Panc1 (cell line): Measurements from ENCODE around the gene SETD3.

Source experiments
- CTCF ChIP-seq: fragments of 450-650 bp; IDR thresholded peaks from 2 replicates; pipeline ENCODE4 v1.5.1; 2017; ENCODE audit warnings: mild to moderate bottlenecking
- POLR2AphosphoS5 ChIP-seq: IDR thresholded peaks from 2 replicates; pipeline ENCODE4 v1.6.1; 2012; ENCODE audit warnings: mild to moderate bottlenecking, low read depth, low read length, moderate library complexity
- SIN3A ChIP-seq: IDR thresholded peaks from 2 replicates; pipeline ENCODE4 v1.6.1; 2012; ENCODE audit warnings: low read depth, mild to moderate bottlenecking, low read length, moderate library complexity, borderline replicate concordance; ENCODE audit not compliant: insufficient read depth
- TCF7L2 ChIP-seq: IDR thresholded peaks from 2 replicates; pipeline ENCODE4 v1.6.1; 2011; ENCODE audit warnings: mild to moderate bottlenecking, low read depth, low read length, inconsistent platforms
- TF ChIP-seq, protein P1 (sequence below), 2 experiments: IDR thresholded peaks; 2 replicates each; pipeline ENCODE4 v1.6.1; 2011 to 2012; ENCODE audit warnings: low read depth in 2 of 2, control low read depth in 1 of 2, low read length in 1 of 2, mild to moderate bottlenecking in 1 of 2, moderate library complexity in 1 of 2; ENCODE audit not compliant: insufficient read depth in 1 of 2

GRCh38 chr14:99473458-99473857 lies 7.2 kb downstream of the SETD3 start:
- no peak for TF ChIP-seq CTCF
- TF ChIP-seq, protein P1, sequence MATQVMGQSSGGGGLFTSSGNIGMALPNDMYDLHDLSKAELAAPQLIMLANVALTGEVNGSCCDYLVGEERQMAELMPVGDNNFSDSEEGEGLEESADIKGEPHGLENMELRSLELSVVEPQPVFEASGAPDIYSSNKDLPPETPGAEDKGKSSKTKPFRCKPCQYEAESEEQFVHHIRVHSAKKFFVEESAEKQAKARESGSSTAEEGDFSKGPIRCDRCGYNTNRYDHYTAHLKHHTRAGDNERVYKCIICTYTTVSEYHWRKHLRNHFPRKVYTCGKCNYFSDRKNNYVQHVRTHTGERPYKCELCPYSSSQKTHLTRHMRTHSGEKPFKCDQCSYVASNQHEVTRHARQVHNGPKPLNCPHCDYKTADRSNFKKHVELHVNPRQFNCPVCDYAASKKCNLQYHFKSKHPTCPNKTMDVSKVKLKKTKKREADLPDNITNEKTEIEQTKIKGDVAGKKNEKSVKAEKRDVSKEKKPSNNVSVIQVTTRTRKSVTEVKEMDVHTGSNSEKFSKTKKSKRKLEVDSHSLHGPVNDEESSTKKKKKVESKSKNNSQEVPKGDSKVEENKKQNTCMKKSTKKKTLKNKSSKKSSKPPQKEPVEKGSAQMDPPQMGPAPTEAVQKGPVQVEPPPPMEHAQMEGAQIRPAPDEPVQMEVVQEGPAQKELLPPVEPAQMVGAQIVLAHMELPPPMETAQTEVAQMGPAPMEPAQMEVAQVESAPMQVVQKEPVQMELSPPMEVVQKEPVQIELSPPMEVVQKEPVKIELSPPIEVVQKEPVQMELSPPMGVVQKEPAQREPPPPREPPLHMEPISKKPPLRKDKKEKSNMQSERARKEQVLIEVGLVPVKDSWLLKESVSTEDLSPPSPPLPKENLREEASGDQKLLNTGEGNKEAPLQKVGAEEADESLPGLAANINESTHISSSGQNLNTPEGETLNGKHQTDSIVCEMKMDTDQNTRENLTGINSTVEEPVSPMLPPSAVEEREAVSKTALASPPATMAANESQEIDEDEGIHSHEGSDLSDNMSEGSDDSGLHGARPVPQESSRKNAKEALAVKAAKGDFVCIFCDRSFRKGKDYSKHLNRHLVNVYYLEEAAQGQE (IDR thresholded peaks at IDR 0.05; ENCODE audit: insufficient read depth in 1 of 2, low read depth in 2 of 2, low read length in 1 of 2): no peak
- TF ChIP-seq POLR2AphosphoS5: no peak
- TF ChIP-seq TCF7L2: no peak
- no peak for TF ChIP-seq SIN3A
